ENCODE measurements around the gene OR10V1.

- no peak for TF ChIP-seq EZH2 (IDR thresholded peaks at IDR 0.05; ENCODE audit: borderline replicate concordance, insufficient read depth, low read depth, low read length, poor library complexity, severe bottlenecking)
- no peak for TF ChIP-seq CTCF (IDR thresholded peaks at IDR 0.05)
These were observed 45.8 kb downstream of the OR10V1 start for GRCh38 chr11:59667812-59668187.
